Activated CD8-positive, alpha-beta memory T cell treated with anti-CD3 and anti-CD28 coated beads, Interleukin-2, amount 50 U/mL, for 24 hours (primary cell): ENCODE measurements around the gene KRTAP5-6.

ENCODE experiments used
- DNase-seq: peaks from one replicate; pipeline ENCODE4 v3.0.0-alpha.2; 2020; ENCODE audit errors: extremely low read depth

Gene KRTAP5-6

DNA sequence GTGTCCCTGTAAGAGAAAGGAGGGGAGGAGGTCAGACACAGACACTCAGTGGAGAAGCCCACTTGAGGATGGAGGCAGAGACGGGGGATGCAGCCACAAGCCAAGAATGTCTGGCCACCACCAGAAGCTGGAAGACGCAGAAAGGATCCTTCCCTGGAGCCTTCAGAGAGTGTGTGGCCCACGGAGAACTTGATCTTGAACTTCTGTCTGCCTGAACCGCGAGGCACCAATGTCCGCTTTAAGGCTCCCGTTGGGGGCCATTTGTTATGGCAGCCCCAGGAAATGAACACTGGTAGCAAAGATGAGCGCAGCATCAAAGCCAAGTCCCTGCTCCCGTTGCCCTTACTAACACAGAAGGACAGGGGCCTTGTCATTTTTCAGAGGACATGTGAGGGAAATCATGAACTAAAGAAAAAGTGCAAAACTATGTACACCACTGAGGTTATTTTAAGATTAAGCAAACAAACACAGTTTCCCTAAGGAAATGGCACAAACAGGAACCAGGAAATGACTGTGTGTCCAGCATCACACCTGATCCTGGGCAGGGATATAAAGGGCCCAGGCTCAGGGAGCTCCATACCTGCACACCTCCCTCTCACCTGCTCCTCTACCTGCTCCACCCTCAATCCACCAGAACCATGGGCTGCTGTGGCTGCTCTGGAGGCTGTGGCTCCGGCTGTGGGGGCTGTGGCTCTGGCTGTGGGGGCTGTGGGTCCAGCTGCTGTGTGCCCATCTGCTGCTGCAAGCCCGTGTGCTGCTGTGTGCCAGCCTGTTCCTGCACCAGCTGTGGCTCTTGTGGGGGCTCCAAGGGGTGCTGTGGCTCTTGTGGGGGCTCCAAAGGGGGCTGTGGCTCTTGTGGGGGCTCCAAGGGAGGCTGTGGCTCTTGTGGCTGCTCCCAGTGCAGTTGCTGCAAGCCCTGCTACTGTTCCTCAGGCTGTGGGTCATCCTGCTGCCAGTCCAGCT, at the start of gene KRTAP5-6:
Gene KRTAP5-6 (plus strand): TSS at position 588 of the 963 bp plus-strand sequence. CDS start 51 bp downstream, at position 639.
- DNase-seq, result no peak

GRCh38 chr11:1647901-1648652, 48.9 kb upstream of the KRTAP5-6 start:
- no peak for DNase-seq

GRCh38 chr11:1648653-1649420, 48.2 kb upstream of the KRTAP5-6 start:
- no peak for DNase-seq

DNA sequence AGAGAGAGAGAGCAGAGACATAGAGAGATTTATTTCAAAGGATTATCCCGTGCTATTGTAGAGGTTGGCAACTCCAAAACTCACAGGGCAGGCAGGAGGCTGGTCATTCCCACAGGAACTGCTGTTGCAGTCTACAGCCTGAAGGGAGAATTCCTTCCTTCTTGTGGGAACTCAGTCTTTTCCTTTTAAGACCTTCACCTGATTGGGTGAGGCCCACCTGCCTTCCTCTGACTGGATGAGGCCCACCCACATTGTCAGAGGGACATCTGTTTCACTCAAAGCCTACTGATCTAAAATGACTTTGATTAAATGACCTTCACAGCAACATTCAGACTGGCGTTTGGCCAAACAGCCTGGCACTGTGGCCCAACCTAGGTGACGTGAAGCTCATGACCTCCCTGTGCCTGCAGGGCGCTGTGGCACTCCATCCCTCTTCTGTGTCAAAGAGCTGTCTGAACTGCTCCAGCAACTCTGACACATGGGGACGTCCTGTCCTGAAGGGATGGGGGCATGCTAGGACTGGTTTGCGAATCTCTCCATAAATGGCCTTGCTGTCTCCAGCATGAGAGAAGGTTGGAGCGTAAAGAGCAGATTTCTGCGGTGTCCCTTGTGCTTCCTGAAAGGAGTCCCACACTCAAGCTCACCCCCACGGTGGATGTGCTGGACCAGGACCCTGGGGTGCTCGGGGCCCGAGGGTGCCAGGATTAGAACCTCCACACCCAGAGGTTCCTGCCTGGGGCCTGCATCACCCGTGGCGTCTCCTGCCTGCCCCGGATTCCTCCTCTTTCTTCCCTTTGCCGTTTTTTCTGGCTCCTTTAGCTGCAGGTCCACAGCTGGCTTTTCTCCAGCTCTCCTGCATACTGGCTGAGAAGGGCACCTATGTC, 46.7 kb upstream of the KRTAP5-6 start:
- DNase-seq, result no peak

DNA sequence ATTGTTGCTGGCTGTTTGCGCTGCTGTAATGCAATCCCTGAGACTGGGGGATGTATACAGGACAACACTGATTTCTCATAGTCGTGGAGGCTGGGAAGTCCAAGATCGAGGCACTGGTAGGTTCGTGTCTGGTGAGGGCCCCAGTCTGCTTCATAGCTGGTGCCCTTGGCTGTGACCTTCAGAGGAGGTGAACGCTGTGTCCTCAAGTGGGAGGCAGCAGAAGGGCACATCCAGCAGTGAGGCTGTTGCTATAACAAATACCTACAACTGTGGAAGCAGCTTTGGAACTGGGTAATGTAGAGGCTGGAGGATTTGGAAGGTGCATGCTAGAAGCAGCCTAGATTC, 46.1 kb upstream of the KRTAP5-6 start:
- DNase-seq, result no peak

- DNase-seq, result no peak
Observed at GRCh38 chr11:1651411-1651980, 45.5 kb upstream of the KRTAP5-6 start.

- DNase-seq, result no peak
Observed at GRCh38 chr11:1652026-1652425, 45.0 kb upstream of the KRTAP5-6 start.

GRCh38 chr11:1652442-1652770, 44.6 kb upstream of the KRTAP5-6 start:
- DNase-seq, result no peak

DNA sequence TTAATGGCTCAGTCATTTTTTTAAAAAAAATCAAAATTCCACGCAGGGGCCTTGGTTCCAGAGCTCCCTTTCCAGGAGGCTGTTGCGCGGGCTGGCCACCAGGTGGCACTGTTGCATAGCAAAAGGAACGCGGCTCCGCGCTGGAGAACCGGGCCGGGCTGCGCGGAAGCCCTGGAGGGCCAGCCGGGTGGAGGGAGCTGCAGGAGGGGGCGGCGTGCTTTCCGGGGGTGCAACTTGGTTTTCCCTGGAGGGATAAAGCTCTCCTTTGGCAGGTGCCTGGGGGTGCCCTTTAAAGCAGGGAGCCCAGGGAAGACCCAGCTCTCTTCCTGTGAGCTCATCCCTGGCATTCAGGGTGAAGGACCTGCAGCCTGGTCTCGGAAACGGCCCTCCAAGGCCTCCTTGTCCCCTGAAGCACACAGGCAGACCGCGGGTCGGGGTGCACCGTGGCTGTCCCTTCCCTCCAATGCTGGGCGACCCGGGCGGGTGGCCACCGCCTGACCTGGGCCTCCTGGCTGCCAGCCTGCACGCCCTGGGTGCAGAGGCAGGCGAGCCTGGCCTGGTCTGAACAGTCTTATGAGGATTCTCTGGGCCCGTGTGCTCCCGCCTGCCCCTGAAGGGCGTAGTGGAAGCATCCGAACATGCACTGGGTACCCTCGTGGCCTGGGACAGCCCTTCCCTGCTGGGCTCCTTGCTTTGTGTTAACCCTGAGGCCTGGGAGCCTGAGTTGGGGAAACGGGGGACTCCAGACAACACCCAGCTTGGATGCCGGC, 44.0 kb upstream of the KRTAP5-6 start:
- peak; percentile 39 for DNase-seq

DNA sequence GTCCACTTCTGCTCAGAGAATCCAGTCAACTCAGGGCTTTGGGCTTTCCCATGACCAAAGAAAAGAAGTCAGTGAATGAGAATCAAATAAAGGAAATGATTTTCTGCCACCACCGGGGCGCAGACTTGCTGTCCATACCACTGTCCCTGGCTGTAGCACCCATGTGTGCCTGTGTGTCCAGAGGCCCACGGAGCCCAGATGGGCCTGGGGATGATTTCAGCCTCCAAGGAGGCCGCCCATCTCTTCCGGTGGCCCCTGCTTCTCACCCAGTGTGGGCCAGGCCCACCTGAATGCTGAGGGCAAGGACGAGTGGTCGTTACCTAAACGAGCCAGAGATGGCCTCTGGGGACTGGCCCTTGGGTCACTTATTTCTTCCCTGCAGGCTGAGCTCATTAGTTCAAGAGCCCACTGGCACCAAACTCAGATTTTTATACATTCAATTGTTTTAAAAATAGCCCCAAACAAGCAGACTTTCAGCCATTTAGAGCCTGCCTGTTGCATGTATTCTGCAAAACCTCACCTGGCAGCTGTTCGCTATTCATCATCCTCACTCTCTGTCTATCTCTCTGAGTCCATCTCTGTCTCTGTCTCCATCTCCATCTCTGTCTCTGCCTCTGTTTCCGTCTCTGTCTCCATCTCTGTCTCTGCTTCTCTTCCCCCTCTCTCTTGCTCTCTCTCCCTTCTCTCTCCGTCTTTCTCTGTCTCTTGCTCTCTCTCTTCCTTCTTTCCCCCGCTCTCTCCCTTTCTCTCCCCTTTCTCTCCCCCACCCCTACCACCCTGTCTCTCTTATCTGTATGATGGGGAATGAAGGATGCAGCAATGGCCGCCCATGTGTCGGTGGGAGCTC, 43.2 kb upstream of the KRTAP5-6 start:
- DNase-seq, result no peak

DNA sequence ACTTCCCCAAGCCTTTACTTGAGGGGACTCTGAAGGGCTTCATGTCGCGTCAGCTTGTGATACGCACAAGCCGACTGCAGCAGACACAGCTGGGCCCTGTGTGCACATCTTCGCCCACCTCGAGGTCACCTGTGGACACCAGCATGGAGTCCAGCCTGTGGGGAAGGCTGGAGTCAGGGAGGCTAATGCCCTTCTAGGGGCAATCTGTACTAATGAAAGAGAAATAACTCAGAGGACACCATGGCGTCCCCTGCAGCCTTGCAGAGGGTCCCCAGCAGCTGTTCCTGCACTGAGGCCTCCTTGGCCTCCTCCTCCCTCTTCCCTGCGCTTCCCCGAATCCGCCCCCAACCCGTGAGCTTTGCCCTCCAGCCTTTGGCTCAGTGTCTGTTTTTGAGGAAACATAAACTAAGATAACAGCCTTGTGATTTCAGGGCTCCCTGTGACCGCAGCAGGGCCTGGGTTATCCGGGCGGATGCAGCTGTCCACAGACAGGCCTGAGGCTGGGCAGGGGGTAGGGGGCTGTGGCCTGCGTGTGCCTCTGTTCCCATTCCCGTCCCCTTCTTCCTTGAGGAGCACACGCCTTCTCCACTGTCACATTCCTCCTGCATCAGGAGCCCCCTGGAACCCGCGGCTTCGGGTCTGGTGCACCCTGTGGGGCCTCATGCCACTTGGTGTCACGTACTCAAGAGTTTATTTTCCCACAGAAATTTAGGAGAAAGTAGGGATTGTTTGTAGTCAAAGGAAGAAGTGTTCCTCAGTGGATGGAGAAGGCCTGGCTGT, 42.4 kb upstream of the KRTAP5-6 start:
- no peak for DNase-seq

DNA sequence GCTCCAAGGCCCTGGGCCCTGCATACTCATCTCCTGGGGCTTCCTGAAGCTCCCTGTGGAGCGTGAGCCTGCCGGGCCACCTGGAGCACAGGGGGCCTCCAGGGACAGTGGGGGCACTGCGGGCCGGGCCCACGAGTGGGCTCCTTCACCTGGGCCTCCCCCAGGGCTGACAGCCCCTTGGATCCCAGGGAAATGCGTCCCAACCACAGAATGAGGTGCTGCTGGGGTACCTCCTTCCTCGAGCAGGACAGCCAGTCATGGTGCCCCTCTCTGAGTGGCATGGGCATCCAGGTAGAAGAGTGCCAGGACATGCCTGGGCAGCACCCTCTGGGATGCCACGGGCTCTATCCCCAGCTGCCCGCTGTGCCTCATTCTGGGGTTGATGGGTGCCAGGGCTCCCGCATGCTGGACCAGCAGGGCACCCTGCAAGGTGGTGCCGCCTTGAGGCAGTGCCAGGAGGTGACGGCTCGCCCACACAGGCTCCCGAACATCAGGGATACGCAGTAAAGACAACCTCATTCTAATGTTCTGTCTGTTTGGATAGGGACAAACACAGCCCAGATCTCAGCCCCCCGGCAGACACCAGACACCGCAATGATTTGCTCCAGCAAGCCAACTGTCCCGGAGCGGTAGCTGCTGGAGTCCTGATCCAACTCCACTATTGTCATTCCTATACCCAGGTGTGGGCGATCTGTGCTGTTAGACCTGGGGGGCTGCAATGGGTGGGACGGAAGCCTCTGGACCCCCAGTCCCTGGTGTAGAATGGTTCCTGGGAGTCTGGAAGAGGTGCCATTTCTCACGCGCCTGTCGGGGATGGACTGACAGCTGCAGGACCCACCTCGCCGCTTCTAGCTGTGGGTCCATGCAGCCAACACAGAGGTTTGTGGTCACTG, 41.6 kb upstream of the KRTAP5-6 start:
- no peak for DNase-seq

GRCh38 chr11:1656061-1656441, 40.9 kb upstream of the KRTAP5-6 start:
- no peak for DNase-seq

DNA sequence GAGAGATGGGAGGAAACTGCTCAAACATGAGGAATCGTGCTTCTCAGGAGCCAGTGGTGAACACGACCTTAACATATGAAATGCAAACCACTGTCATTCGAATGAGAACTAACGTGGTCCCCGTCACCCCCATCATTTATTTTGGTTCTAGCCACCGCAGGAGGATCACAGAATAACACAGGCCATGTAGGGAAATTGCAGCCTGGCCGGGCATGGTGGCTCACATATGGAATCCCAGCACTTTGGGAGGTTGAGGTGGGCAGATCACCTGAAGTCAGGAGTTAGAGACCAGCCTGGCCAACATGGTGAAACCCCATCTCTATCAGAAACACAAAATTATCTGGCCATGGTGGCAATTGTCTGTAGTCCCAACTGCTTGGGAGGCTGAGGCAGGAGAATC, 40.3 kb upstream of the KRTAP5-6 start:
- no peak for DNase-seq

DNA sequence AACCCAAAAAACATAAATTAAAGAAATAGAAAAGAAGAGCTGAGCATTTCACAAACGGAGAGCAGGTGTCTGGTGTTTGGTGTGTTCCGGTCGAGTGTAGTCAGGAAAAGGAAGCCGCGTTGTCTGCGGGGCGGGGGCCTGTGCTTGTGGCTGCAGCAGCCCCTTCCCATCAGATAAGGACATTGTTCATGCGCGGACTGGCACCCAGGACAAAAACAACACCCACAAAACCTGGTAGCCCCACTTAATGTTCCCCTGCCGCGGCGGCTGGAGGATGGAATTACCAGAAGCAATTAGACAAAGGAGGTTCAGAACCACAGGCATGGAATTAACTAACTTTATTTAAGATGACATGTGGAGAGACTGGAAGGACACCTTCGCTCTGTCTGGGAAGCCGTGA, 37.5 kb upstream of the KRTAP5-6 start:
- DNase-seq, result no peak

DNA sequence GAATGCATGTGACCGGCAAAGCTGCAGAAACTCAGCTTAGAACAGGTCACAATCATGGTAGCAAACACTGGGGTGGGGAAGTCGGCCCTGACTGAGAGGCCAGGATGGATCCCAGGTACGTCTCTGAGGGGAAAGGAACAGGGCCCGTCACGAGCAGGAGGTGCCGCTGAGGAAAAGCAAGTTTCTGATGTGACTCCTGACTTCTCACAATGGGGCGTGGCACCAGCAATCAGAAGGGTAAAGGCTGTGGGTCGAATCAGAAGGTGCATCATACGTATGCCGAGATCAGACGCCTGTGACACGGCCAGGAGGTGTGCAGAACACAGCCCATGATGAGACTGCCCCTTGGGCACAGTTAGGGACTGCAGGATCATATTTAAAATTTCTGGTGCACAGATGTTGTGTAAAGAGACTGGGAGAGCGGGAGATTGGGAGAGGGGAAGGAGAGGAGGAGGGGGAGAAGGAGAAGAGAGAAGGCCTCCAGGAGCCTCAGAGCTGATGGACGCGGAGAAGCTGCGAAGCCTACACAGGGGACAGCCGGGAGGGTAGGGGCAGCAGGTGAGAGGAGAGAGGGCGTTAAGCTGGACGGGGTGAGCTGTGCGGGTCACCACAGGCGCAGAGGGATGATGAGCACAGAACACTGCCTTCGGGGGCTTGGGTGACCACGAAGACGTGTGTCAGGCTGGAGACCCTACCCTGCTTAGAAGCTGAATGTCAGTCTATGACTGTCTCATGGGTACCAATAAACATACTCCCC, 36.7 kb upstream of the KRTAP5-6 start:
- no peak for DNase-seq
